ENCODE results near the gene SLC35F6. TPM values are rescaled to one million over a fixed set of nuclear protein-coding genes. Genes with fewer than 3 reads are reported as not detected.

Gene SLC35F6
- polyA plus RNA-seq, 1 donor (not counting 4 experiments of a cell fraction or from before 2014, with no cell fraction given) = 25.7 TPM

DNA sequence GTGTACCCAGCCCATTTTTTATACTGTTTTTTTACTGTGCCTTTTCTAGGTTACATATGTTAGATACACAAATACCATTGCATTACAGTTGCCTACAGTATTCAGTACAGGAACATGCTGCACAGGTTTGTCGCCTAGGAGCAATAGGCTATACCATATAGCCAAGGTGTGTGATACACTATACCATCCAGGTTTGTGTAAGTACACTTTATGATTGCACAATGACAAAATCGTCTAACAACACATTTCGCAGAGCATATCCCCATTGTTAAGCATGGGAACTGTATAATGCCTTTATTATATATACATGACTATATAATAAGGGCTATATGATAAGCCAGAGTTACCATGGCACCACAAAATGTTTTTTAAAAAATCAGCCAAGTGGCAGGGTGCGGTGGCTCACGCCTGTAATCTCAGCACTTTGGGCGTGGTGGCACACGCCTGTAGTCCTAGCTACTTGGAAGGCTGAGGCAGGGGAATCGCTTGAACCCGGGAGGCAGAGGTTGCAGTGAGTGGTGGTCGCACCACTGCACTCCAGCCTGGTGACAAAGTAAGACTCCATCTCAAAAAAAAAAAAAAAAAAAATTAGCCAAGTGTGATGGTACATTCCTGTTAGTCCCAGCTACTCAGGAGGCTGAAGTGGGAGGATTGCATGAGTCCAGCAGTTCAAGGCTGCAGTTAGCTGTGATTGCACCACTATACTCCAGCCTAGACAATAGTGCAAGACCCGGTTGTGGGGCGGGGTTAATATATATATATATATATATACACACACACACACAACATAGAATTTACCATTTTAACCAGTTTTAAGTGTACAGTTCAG lies 19.0 kb downstream of the SLC35F6 start:
- H2AFZ ChIP-seq (ENCODE audit: control insufficient read depth, low read length) = no peak overlapping the region
- no peaks in the 10 kb centered on the region for H3K9me1 ChIP-seq (ENCODE audit: control insufficient read depth, extremely low read depth, insufficient read depth, low read length)
- H3K79me2 ChIP-seq (ENCODE audit: control insufficient read depth, insufficient read depth, low read length) = peaks cover 17% of the 10 kb centered on the region
- H4K20me1 ChIP-seq (ENCODE audit: control insufficient read depth, extremely low read depth, insufficient read depth, low read length) = no peaks in the 10 kb centered on the region
- H3K4me3 ChIP-seq (ENCODE audit: control insufficient read depth in 2 of 3, extremely low read depth in 1 of 3, insufficient read depth in 2 of 3, low read depth in 1 of 3, low read length in 3 of 3) = no peak overlapping the region
- no peak overlapping the region for H3K27ac ChIP-seq (ENCODE audit: control insufficient read depth, insufficient read depth, low read length)
- H3K36me3 ChIP-seq (ENCODE audit: control insufficient read depth in 2 of 2, extremely low read depth in 1 of 2, insufficient read depth in 2 of 2, low read length in 2 of 2) = peaks cover 14 to 22% of the 10 kb centered on the region in 2 experiments
- no peak for FAIRE-seq
- no peak for DNase-seq (ENCODE audit: low read depth, low spot score)
- no peaks in the 10 kb centered on the region for H3K9me3 ChIP-seq (ENCODE audit: control insufficient read depth, low read depth, low read length)
- dilution Hi-C loops (cut with MboI; ENCODE audit: extremely low pct_ligation_motif_present, low sequenced_read_pairs) = no loop called here
- no peak for TF ChIP-seq EZH2 (IDR thresholded peaks at IDR 0.05; ENCODE audit: low read length)
- TF ChIP-seq, protein P1, sequence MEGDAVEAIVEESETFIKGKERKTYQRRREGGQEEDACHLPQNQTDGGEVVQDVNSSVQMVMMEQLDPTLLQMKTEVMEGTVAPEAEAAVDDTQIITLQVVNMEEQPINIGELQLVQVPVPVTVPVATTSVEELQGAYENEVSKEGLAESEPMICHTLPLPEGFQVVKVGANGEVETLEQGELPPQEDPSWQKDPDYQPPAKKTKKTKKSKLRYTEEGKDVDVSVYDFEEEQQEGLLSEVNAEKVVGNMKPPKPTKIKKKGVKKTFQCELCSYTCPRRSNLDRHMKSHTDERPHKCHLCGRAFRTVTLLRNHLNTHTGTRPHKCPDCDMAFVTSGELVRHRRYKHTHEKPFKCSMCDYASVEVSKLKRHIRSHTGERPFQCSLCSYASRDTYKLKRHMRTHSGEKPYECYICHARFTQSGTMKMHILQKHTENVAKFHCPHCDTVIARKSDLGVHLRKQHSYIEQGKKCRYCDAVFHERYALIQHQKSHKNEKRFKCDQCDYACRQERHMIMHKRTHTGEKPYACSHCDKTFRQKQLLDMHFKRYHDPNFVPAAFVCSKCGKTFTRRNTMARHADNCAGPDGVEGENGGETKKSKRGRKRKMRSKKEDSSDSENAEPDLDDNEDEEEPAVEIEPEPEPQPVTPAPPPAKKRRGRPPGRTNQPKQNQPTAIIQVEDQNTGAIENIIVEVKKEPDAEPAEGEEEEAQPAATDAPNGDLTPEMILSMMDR (optimal IDR thresholded peaks at IDR 0.05 in 1 of 3, IDR thresholded peaks at IDR 0.05 in 1 of 3, conservative IDR thresholded peaks at IDR 0.05 in 1 of 3; ENCODE audit: extremely low read depth in 1 of 3, insufficient read depth in 2 of 3, low read length in 3 of 3) = no peak
- no peak overlapping the region for H3K4me2 ChIP-seq (ENCODE audit: control insufficient read depth, extremely low read depth, insufficient read depth, low read depth, low read length)
- no peak overlapping the region for H3K9ac ChIP-seq (ENCODE audit: control insufficient read depth, extremely low read depth, insufficient read depth, low read length)
- H3K4me1 ChIP-seq (ENCODE audit: control insufficient read depth, extremely low read depth, insufficient read depth, low read length) = peaks cover 12% of the 10 kb centered on the region
- H3K27me3 ChIP-seq (ENCODE audit: control insufficient read depth, extremely low read depth, insufficient read depth, low read length) = no peaks in the 10 kb centered on the region

DNA sequence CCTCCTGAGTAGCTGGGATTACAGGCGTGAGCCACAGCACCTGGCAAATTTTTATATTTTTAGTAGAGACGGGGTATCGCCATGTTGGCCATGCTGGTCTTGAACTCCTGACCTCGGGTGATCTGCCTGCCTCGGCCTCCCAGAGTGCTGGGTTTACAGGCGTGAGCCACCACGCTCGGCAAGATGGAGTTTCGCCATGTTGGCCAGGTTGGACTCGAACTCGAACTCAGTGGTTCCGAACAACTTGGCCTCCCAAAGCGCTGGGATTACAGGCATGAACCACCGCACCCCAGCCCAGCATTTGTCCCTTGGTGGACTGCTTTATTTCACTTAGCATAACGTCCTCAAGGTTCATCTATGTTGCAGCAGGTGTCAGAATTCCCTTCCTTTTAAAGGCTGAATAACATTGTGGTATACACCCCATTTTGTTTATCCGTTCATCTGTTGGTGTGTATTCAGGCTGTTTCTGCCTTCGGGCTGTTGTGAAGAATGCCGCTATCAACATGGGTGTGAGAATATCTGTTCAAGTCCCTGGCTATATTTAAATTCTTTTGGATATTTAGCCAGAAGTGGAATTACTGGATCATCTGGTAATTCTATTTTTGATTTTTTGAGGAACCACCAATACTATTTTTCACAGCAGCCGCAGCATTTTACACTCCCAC lies 20.6 kb downstream of the SLC35F6 start:
- peak overlapping the region in 2 of 3 experiments; percentile 70 to 85 for H3K4me3 ChIP-seq (ENCODE audit: control insufficient read depth in 2 of 3, extremely low read depth in 1 of 3, insufficient read depth in 2 of 3, low read depth in 1 of 3, low read length in 3 of 3)
- dilution Hi-C loops (cut with MboI; ENCODE audit: extremely low pct_ligation_motif_present, low sequenced_read_pairs) = no loop called here
- H3K79me2 ChIP-seq (ENCODE audit: control insufficient read depth, insufficient read depth, low read length) = peaks cover 33% of the 10 kb centered on the region
- no peak overlapping the region for H2AFZ ChIP-seq (ENCODE audit: control insufficient read depth, low read length)
- H3K27ac ChIP-seq (ENCODE audit: control insufficient read depth, insufficient read depth, low read length) = peak overlapping the region; percentile 87
- FAIRE-seq (no peak), DNase-seq (ENCODE audit: low read depth, low spot score) (no peak)
- peak overlapping the region; percentile 100 for H3K4me2 ChIP-seq (ENCODE audit: control insufficient read depth, extremely low read depth, insufficient read depth, low read depth, low read length)
- H3K27me3 ChIP-seq (ENCODE audit: control insufficient read depth, extremely low read depth, insufficient read depth, low read length) = no peaks in the 10 kb centered on the region
- no peaks in the 10 kb centered on the region for H4K20me1 ChIP-seq (ENCODE audit: control insufficient read depth, extremely low read depth, insufficient read depth, low read length)
- H3K9ac ChIP-seq (ENCODE audit: control insufficient read depth, extremely low read depth, insufficient read depth, low read length) = peak overlapping the region; percentile 74
- TF ChIP-seq, protein P1 (optimal IDR thresholded peaks at IDR 0.05 in 1 of 3, IDR thresholded peaks at IDR 0.05 in 1 of 3, conservative IDR thresholded peaks at IDR 0.05 in 1 of 3; ENCODE audit: extremely low read depth in 1 of 3, insufficient read depth in 2 of 3, low read length in 3 of 3) = no peak
- TF ChIP-seq EZH2 (IDR thresholded peaks at IDR 0.05; ENCODE audit: low read length) = no peak
- peaks cover 12% of the 10 kb centered on the region for H3K4me1 ChIP-seq (ENCODE audit: control insufficient read depth, extremely low read depth, insufficient read depth, low read length)
- H3K36me3 ChIP-seq (ENCODE audit: control insufficient read depth in 2 of 2, extremely low read depth in 1 of 2, insufficient read depth in 2 of 2, low read length in 2 of 2) = peaks cover 9 to 20% of the 10 kb centered on the region in 2 experiments
- H3K9me1 ChIP-seq (ENCODE audit: control insufficient read depth, extremely low read depth, insufficient read depth, low read length) = no peaks in the 10 kb centered on the region
- H3K9me3 ChIP-seq (ENCODE audit: control insufficient read depth, low read depth, low read length) = no peaks in the 10 kb centered on the region

Measured in keratinocyte (primary cell).